Mammary epithelial cell (primary cell): ENCODE measurements around the gene TUBA1B.

Experiments used
- CTCF ChIP-seq, 2 donors: IDR thresholded peaks in 1 of 2; conservative IDR thresholded peaks in 1 of 2; 2 replicates each; pipeline ENCODE4 v1.5.1; 2011 to 2012; ENCODE audit warnings: inconsistent platforms in 2 of 2, low read length in 2 of 2, mild to moderate bottlenecking in 2 of 2, control low read depth in 1 of 2, low read depth in 1 of 2; ENCODE audit not compliant: insufficient read depth in 1 of 2; ENCODE audit errors: extremely low read depth in 1 of 2
- EZH2 ChIP-seq: IDR thresholded peaks from 2 replicates; pipeline ENCODE4 v1.6.1; 2012; ENCODE audit warnings: low read length, inconsistent platforms, borderline replicate concordance

DNA sequence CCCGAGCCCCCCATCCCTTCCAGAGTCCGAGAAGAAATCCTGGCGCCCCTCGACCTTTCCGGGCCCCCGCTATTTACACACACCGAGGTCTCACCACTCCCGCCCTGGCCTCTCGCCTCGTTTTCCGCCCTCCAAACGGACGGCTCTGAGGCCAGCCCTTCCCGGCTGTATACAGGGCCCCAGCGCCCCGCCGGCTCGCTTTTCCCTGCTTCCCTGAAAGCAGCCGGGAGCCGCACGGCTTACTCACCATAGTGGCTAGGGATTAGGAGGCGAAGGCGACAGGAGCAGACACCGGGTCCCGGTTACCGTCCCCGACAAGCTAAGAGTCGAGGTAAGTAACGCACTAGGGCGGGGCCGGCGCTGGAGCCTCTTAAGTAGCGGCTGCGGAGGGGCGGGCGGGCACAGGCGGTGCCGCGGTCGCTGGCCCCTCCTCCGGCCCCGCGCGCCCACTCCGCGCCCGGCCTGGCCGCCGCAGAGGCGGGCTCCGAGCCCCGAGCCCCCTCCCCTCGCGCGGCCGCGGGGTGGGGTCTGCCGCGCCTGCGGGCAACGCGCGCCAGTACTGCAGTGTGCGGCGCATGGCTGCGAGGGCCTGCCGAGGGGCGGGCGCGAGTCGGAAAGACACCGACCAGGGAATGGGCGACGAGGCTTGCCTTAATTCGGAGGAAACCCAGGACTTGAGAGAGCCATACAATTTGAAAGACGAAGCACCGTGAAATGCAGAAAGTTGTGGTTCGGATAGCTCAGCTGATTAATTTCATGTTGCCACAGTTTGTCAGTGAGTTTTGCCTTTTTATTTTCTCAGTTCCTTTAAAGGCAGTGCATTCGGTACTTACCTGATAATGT, at the start of gene TUBA1B:
- TF ChIP-seq CTCF (conservative IDR thresholded peaks at IDR 0.05 in 1 of 2, IDR thresholded peaks at IDR 0.05 in 1 of 2; ENCODE audit: extremely low read depth in 1 of 2, insufficient read depth in 1 of 2, low read depth in 1 of 2, low read length in 2 of 2), result no peak
- no peak for TF ChIP-seq EZH2
